ENCODE data around the gene POP7. TPM values are rescaled to one million over a fixed set of nuclear protein-coding genes. Genes with fewer than 3 reads are reported as not detected.

POP7 gene
- total RNA-seq, 1 experiment from 2014 or later = 79.2 TPM

DNA sequence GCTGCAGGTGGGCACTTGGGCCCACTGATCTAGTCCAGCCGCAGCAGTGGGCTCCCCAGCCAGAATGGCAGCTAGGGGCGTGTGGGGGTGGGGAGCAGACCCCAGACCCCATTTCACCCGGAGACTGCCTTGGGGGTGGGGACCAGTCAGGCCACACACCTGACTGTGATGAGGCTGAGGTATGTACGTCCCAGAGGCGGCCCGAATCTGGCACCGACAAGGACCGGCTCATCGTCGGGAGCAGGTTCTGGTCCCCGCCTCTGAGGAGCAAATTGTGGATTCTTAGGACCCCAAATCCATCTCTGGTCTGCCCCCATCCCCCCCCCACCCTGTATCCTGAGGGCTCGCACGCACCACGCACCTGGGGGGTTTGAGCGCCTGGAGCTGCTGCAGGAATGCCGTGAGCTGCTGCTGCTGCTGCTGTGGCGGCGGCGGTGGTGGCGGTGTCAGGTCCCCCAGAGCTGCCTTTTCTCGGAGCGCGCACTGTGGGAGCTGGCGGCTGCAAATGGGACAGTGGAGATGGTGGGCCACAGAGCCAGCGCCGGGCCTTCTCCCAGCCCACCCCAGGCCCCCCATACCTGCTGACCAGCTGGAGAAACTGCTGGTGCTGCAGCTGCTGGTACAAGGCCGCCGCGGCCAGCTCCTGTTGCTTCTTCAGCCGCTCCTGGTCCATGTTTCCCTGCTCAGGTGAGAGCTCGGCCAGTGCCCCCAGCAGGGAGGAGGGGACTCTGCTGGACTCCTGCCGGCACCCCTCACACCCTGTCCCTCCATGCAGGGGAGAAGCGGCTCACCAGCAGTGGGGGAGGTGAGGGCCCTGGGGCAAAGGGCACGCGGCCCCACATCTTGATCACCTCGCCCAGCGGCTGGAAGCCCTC, 22.0 kb upstream of the POP7 start:
- no peaks in the 10 kb centered on the region for H3K27me3 Mint-ChIP-seq (ENCODE audit: low read depth)
- CTCF ChIA-PET = interaction anchor here (0.6 to 3.4 kb wide), 8 partner anchors 7 to 116 kb away, joined by 3 to 12 read pairs (median 5); partner anchors contain the start of gene POP7
- no peak for DNase-seq (ENCODE audit: low spot score)
- H3K27ac Mint-ChIP-seq = no peak overlapping the region
- no peak for TF ChIP-seq RELA (CRISPR knock-in tag; IDR thresholded peaks at IDR 0.05; ENCODE audit: borderline replicate concordance)
- TF ChIP-seq, protein P1, sequence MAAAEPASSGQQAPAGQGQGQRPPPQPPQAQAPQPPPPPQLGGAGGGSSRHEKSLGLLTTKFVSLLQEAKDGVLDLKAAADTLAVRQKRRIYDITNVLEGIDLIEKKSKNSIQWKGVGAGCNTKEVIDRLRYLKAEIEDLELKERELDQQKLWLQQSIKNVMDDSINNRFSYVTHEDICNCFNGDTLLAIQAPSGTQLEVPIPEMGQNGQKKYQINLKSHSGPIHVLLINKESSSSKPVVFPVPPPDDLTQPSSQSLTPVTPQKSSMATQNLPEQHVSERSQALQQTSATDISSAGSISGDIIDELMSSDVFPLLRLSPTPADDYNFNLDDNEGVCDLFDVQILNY (CRISPR knock-in tag; IDR thresholded peaks at IDR 0.05) = no peak
- TF ChIP-seq, protein P2, sequence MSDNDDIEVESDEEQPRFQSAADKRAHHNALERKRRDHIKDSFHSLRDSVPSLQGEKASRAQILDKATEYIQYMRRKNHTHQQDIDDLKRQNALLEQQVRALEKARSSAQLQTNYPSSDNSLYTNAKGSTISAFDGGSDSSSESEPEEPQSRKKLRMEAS (CRISPR knock-in tag; IDR thresholded peaks at IDR 0.05) = no peak
- no peak for TF ChIP-seq ZNF396 (CRISPR knock-in tag; IDR thresholded peaks at IDR 0.05; ENCODE audit: borderline replicate concordance)
- peaks cover 9% of the 10 kb centered on the region for H3K4me1 Mint-ChIP-seq
- H3K36me3 Mint-ChIP-seq = peaks cover 27% of the 10 kb centered on the region
- H3K4me3 Mint-ChIP-seq = no peak overlapping the region
- no peak for ATAC-seq
- POLR2A ChIA-PET = interaction anchor here (0.6 to 0.9 kb wide), 3 partner anchors 11 to 490 kb away, joined by 3 to 4 read pairs (median 3); no protein-coding TSS in a partner anchor
- no peaks in the 10 kb centered on the region for H3K9me3 Mint-ChIP-seq

DNA sequence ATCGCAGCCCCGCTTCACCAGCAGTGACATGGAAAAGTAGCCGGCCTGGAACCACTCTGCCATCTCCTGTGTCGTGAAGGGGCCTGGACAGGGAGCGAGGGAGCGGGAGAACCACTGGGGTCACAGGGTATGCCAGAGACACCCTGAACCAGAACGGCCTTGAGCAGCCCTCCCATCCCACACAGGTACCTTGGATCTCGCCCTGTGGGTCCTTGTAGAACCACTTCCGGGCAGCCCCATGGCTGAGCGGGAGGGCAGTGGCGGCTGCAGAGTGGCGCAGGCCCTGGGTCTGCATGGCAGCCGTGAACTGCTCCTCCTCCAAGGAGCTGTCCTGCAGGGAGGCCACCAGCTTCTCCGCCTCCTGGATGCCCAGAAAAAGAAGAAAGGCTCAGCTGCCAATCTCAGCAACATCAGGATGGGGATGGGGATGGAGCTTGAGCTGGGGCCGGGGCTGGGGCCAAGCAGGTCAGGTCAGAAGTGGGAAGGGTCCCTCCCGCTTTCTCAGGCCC, 21.3 kb upstream of the POP7 start:
- Mint-ChIP-seq H3K27ac (no peak overlapping the region), H3K4me1 (peaks cover 10% of the 10 kb centered on the region; the same call in 1 of the 2 replicates), H3K36me3 (peaks cover 30% of the 10 kb centered on the region), H3K27me3 (ENCODE audit: low read depth) (no peaks in the 10 kb centered on the region), H3K4me3 (no peak overlapping the region), H3K9me3 (no peaks in the 10 kb centered on the region)
- ChIA-PET POLR2A (interaction anchor here (0.6 to 0.8 kb wide), 3 partner anchors 10 to 489 kb away, joined by 3 to 12 read pairs (median 4); no protein-coding TSS in a partner anchor), CTCF (interaction anchor here (0.6 to 3.4 kb wide), 2 partner anchors 21 to 115 kb away, joined by 5 to 12 read pairs; partner anchors contain the start of gene POP7)
- ATAC-seq (no peak), DNase-seq (ENCODE audit: low spot score) (no peak)
- no peak for TF ChIP-seq EMX1 (CRISPR knock-in tag; IDR thresholded peaks at IDR 0.05)
- no peak for TF ChIP-seq TEAD1 (CRISPR knock-in tag; IDR thresholded peaks at IDR 0.05)
- TF ChIP-seq, protein P3, sequence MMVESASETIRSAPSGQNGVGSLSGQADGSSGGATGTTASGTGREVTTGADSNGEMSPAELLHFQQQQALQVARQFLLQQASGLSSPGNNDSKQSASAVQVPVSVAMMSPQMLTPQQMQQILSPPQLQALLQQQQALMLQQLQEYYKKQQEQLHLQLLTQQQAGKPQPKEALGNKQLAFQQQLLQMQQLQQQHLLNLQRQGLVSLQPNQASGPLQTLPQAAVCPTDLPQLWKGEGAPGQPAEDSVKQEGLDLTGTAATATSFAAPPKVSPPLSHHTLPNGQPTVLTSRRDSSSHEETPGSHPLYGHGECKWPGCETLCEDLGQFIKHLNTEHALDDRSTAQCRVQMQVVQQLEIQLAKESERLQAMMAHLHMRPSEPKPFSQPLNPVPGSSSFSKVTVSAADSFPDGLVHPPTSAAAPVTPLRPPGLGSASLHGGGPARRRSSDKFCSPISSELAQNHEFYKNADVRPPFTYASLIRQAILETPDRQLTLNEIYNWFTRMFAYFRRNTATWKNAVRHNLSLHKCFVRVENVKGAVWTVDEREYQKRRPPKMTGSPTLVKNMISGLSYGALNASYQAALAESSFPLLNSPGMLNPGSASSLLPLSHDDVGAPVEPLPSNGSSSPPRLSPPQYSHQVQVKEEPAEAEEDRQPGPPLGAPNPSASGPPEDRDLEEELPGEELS (CRISPR knock-in tag; IDR thresholded peaks at IDR 0.05) = no peak
- no peak for TF ChIP-seq MYBL2 (CRISPR knock-in tag; IDR thresholded peaks at IDR 0.05)
- TF ChIP-seq, protein P4, sequence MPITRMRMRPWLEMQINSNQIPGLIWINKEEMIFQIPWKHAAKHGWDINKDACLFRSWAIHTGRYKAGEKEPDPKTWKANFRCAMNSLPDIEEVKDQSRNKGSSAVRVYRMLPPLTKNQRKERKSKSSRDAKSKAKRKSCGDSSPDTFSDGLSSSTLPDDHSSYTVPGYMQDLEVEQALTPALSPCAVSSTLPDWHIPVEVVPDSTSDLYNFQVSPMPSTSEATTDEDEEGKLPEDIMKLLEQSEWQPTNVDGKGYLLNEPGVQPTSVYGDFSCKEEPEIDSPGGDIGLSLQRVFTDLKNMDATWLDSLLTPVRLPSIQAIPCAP (CRISPR knock-in tag; IDR thresholded peaks at IDR 0.05) = no peak

DNA sequence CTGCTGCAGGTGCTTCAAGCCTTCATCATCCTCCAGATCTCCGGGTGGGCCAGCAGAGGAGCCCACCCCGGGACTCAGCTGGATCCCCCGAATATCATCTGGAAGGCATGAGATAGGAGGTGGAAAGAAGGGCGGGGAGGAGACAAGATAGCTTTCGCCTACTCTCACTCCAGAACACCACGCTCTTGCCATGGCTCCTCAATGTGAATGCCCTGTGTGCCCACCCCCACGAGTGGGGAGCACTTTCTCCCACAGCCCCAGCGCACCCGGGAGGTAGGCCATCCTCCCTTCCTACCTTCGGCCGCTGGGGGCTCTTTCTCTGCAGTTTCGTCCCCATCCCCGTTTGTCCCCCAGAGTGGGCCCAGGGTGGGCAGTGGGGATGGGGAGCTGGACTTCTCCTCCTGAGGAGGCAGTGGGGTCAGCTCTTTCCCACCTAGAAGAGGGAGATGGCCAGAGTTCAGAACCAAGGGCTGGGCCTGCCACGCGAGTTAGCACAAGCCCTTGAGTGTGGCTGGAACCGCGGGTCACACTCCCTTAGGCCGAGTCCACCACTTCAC, 20.8 kb upstream of the POP7 start:
- Mint-ChIP-seq H3K36me3 (peaks cover 29% of the 10 kb centered on the region), H3K4me1 (peaks cover 10% of the 10 kb centered on the region; the same call in 1 of the 2 replicates), H3K4me3 (no peak overlapping the region), H3K27me3 (ENCODE audit: low read depth) (no peaks in the 10 kb centered on the region), H3K27ac (no peak overlapping the region), H3K9me3 (no peaks in the 10 kb centered on the region)
- DNase-seq (ENCODE audit: low spot score) (no peak), ATAC-seq (no peak)
- POLR2A ChIA-PET = interaction anchor here (0.8 kb wide), 1 partner anchor 10 kb away, joined by 12 read pairs; no protein-coding TSS in a partner anchor
- CTCF ChIA-PET = interaction anchor here (0.7 to 3.4 kb wide), 3 partner anchors 20 to 59 kb away, joined by 3 to 12 read pairs (median 4); partner anchors contain the start of gene POP7
- no peak for TF ChIP-seq ZNF263 (CRISPR knock-in tag; IDR thresholded peaks at IDR 0.05; ENCODE audit: low read depth)
- TF ChIP-seq, protein P5, sequence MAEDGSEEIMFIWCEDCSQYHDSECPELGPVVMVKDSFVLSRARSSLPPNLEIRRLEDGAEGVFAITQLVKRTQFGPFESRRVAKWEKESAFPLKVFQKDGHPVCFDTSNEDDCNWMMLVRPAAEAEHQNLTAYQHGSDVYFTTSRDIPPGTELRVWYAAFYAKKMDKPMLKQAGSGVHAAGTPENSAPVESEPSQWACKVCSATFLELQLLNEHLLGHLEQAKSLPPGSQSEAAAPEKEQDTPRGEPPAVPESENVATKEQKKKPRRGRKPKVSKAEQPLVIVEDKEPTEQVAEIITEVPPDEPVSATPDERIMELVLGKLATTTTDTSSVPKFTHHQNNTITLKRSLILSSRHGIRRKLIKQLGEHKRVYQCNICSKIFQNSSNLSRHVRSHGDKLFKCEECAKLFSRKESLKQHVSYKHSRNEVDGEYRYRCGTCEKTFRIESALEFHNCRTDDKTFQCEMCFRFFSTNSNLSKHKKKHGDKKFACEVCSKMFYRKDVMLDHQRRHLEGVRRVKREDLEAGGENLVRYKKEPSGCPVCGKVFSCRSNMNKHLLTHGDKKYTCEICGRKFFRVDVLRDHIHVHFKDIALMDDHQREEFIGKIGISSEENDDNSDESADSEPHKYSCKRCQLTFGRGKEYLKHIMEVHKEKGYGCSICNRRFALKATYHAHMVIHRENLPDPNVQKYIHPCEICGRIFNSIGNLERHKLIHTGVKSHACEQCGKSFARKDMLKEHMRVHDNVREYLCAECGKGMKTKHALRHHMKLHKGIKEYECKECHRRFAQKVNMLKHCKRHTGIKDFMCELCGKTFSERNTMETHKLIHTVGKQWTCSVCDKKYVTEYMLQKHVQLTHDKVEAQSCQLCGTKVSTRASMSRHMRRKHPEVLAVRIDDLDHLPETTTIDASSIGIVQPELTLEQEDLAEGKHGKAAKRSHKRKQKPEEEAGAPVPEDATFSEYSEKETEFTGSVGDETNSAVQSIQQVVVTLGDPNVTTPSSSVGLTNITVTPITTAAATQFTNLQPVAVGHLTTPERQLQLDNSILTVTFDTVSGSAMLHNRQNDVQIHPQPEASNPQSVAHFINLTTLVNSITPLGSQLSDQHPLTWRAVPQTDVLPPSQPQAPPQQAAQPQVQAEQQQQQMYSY (CRISPR knock-in tag; IDR thresholded peaks at IDR 0.05) = no peak
- no peak for TF ChIP-seq ZNF232 (CRISPR knock-in tag; IDR thresholded peaks at IDR 0.05)
- TF ChIP-seq TP53 (CRISPR knock-in tag; IDR thresholded peaks at IDR 0.05) = no peak
- TF ChIP-seq, protein P6, sequence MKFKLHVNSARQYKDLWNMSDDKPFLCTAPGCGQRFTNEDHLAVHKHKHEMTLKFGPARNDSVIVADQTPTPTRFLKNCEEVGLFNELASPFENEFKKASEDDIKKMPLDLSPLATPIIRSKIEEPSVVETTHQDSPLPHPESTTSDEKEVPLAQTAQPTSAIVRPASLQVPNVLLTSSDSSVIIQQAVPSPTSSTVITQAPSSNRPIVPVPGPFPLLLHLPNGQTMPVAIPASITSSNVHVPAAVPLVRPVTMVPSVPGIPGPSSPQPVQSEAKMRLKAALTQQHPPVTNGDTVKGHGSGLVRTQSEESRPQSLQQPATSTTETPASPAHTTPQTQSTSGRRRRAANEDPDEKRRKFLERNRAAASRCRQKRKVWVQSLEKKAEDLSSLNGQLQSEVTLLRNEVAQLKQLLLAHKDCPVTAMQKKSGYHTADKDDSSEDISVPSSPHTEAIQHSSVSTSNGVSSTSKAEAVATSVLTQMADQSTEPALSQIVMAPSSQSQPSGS (CRISPR knock-in tag; IDR thresholded peaks at IDR 0.05; ENCODE audit: borderline replicate concordance, low read depth) = no peak

Measured in WTC11 (cell line).